Measurements from ENCODE around the gene C13orf46. TPM values are rescaled to one million over a fixed set of nuclear protein-coding genes. Genes with fewer than 3 reads are reported as not detected.
A peak's percentile ranks its signal among the peaks of the same experiment; 100 is the strongest.

C13orf46 gene
- total RNA-seq, 4 donors from 2014 or later, result 0.31 to 6.6 (median 5.9) TPM; not detected in 1

DNA sequence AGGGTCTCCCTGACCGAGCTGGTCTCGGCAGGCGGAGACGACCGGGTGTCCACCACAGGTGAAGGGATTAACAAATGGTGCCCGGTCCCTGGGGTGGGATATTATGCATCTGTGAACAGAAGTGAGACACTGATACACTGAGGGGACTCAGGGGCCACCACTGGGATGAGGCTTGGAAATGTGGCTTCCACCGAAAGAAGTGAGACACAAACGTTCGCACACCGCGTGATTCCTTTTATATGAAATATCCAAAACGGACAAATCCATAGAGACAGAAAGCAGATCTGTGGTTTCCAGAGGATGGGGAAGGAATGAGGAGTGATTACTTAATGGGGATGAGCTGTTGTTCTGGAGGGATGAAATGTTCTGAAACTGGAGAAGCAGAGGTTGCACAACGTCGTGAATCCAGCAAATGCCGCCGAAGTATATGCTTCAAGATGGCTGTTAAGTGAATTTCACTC lies 47.5 kb downstream of the C13orf46 start:
- peak overlapping the region in 1 of 4 donors; percentile 80 for H3K27ac ChIP-seq
- WGBS, 2 donors (ENCODE audit: low coverage in 1 of 2), result 84 to 92% methylated on average over 11 to 16 of the region's 16 CpGs
- H3K4me3 ChIP-seq, result no peak overlapping the region
- no peak for TF ChIP-seq EP300 (IDR thresholded peaks at IDR 0.05)
- TF ChIP-seq POLR2A (IDR thresholded peaks at IDR 0.05), result no peak
- no peak for TF ChIP-seq POLR2AphosphoS5 (IDR thresholded peaks at IDR 0.05)
- TF ChIP-seq CTCF (IDR thresholded peaks at IDR 0.05), result no peak
- no peaks in the 10 kb centered on the region for H3K9me3 ChIP-seq
- ATAC-seq, result no peak
- H3K27me3 ChIP-seq, result no peaks in the 10 kb centered on the region
- no peaks in the 10 kb centered on the region for H3K36me3 ChIP-seq
- H3K4me1 ChIP-seq, result peaks cover 0 to 41% (median 20%) of the 10 kb centered on the region in 3 donors

- H3K36me3 ChIP-seq, result no peaks in the 10 kb centered on the region
- WGBS, 2 donors (ENCODE audit: low coverage in 1 of 2), result 90 to 93% methylated on average over 3 to 6 of the region's 7 CpGs
- H3K27me3 ChIP-seq, result no peaks in the 10 kb centered on the region
- H3K27ac ChIP-seq, result no peak overlapping the region
- no peak for ATAC-seq
- H3K4me3 ChIP-seq, result no peak overlapping the region
- TF ChIP-seq POLR2A (IDR thresholded peaks at IDR 0.05) (no peak), EP300 (IDR thresholded peaks at IDR 0.05) (no peak), CTCF (IDR thresholded peaks at IDR 0.05) (no peak), POLR2AphosphoS5 (IDR thresholded peaks at IDR 0.05) (no peak)
- H3K4me1 ChIP-seq, result peaks cover 0 to 29% (median 16%) of the 10 kb centered on the region in 3 donors
- no peaks in the 10 kb centered on the region for H3K9me3 ChIP-seq
Observed at GRCh38 chr13:113924184-113924901, 49.5 kb downstream of the C13orf46 start.

DNA sequence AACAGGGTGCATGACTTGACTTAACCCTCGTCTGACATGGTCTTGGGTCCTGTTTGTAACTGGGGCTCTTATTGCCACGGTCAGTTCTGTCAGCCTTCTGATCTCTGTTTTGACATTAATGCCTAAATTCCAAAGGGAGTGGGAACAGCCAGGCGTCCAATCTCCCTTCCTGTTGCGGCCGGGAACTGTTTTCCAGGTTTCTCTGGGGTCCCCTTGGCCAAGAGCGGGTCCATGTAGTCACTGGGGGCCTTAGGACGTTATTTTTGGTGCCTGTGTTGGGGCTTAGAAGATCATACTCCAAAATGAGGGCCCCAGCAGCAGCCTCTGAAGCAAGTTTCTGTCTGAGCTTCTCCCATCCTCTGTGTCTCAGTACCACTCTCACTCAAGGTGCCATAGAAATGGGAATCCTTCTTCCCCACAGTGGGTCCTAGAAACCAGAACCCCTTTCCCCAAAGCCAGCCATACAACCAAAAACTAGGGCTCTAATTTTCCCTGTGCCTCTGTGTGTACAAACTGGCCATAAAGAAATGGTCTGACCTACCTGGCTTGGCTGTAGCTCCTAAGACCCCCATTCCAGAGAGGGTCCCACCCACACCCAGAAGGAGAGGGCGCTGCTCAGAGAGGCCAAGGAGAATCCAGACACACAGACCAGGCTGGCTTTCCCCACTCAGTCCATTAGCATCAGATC lies 50.4 kb downstream of the C13orf46 start:
- Histone ChIP-seq H3K4me3 (no peak overlapping the region), H3K4me1 (peaks cover 0 to 29% (median 11%) of the 10 kb centered on the region in 3 donors), H3K27me3 (no peaks in the 10 kb centered on the region), H3K27ac (no peak overlapping the region), H3K9me3 (no peaks in the 10 kb centered on the region), H3K36me3 (no peaks in the 10 kb centered on the region)
- TF ChIP-seq CTCF (IDR thresholded peaks at IDR 0.05), result no peak
- no peak for TF ChIP-seq POLR2AphosphoS5 (IDR thresholded peaks at IDR 0.05)
- no peak for TF ChIP-seq POLR2A (IDR thresholded peaks at IDR 0.05)
- no peak for TF ChIP-seq EP300 (IDR thresholded peaks at IDR 0.05)
- ATAC-seq, result no peak
- 83 to 90% methylated on average over 1 to 4 of the region's 8 CpGs for WGBS, 2 donors (ENCODE audit: low coverage in 1 of 2)

DNA sequence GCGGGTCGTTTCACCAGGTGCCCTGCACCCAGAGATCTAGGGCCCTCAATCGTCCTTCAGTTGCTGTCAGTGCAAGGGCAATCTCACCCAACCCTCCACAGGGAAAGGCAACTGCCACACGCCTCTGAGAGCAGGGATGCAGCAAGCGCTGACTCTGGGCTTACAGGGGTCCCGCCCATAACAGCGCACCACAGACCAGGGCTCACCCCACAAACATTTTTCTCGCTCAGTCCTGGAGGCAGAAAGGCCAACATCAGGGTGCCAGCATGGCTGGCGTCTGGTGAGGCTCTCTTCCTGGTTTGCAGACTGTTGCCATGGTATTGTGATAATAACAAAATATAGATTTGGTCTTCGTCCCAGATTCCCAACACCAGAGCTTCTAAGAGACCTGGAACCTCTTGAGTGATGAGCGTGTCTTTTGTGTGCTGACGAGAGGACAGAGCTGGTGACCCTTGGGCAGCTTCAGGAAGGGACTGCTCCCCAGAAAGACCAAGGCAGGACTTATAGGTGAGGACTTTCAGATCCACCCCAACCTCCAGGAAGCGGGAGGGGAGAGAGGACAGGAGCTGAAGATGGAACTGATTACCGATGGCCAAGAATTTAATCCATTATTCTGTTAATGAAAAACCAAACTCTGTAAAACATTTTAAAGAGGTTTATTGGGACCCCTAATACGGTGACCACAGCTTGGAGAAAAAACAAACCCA lies 51.3 kb downstream of the C13orf46 start:
- no peak for ATAC-seq
- no peak overlapping the region for H3K27ac ChIP-seq

More for the DNA sequence above, 51.3 kb downstream of the C13orf46 start:
- Histone ChIP-seq H3K4me1 (peaks cover 0 to 21% (median 3%) of the 10 kb centered on the region in 3 donors), H3K27me3 (no peaks in the 10 kb centered on the region), H3K4me3 (no peak overlapping the region), H3K36me3 (no peaks in the 10 kb centered on the region), H3K9me3 (no peaks in the 10 kb centered on the region)
- WGBS, 2 donors (ENCODE audit: low coverage in 1 of 2), result 57 to 82% methylated on average over 5 of the region's 15 CpGs
- no peak for TF ChIP-seq POLR2A (IDR thresholded peaks at IDR 0.05)
- no peak for TF ChIP-seq POLR2AphosphoS5 (IDR thresholded peaks at IDR 0.05)
- TF ChIP-seq CTCF (IDR thresholded peaks at IDR 0.05), result no peak
- no peak for TF ChIP-seq EP300 (IDR thresholded peaks at IDR 0.05)

All from gastroesophageal sphincter (tissue), 4 donors.